ENCODE measurements around the gene CFAP100. TPM values are rescaled to one million over a fixed set of nuclear protein-coding genes. Genes with fewer than 3 reads are reported as not detected.

Gene CFAP100
- total RNA-seq, 4 donors from 2014 or later = not detected

DNA sequence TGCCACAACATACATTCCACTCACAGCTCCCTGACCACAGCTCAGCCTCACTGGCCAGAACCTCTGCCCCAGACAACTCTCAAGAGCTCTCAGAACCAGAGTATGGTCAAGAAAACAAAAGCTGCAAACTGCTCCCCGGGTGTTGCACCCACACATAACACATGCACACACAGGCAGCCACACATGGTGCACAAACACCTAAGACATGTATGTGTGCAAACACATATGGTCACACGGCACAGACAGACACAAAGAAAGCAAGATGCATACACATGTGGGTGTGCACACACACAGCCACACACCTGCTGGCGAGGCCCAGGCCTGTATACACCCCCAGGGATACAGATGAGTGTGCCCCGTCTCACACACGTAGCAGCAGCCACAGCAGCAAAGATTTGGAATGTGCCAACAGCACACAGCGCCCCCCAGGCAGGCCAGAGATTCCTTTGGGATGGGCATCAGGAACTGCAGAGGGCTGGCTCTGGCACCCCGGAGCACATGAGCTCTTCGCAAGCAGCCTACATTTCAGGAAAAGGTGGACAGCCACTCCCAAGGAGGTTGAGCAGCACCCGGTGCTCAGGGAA, 44.1 kb upstream of the CFAP100 start:
- Histone ChIP-seq H3K9me3 (no peaks in the 10 kb centered on the region), H3K27me3 (peaks cover 0 to 5% (median 0%) of the 10 kb centered on the region in 4 donors), H3K36me3 (peaks cover 0 to 61% (median 8%) of the 10 kb centered on the region in 3 donors), H3K27ac (no peak overlapping the region), H3K4me1 (peaks cover 2 to 55% (median 10%) of the 10 kb centered on the region in 3 donors), H3K4me3 (no peak overlapping the region)
- DNase-seq = no peak
- 80 to 82% methylated on average over 1 to 6 of the region's 9 CpGs for WGBS, 2 donors
- intact Hi-C loops (cut with DNase I) = no loop called here
- TF ChIP-seq, protein P1, sequence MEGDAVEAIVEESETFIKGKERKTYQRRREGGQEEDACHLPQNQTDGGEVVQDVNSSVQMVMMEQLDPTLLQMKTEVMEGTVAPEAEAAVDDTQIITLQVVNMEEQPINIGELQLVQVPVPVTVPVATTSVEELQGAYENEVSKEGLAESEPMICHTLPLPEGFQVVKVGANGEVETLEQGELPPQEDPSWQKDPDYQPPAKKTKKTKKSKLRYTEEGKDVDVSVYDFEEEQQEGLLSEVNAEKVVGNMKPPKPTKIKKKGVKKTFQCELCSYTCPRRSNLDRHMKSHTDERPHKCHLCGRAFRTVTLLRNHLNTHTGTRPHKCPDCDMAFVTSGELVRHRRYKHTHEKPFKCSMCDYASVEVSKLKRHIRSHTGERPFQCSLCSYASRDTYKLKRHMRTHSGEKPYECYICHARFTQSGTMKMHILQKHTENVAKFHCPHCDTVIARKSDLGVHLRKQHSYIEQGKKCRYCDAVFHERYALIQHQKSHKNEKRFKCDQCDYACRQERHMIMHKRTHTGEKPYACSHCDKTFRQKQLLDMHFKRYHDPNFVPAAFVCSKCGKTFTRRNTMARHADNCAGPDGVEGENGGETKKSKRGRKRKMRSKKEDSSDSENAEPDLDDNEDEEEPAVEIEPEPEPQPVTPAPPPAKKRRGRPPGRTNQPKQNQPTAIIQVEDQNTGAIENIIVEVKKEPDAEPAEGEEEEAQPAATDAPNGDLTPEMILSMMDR (IDR thresholded peaks at IDR 0.05) = no peak
- TF ChIP-seq POLR2A (IDR thresholded peaks at IDR 0.05) = no peak

DNA sequence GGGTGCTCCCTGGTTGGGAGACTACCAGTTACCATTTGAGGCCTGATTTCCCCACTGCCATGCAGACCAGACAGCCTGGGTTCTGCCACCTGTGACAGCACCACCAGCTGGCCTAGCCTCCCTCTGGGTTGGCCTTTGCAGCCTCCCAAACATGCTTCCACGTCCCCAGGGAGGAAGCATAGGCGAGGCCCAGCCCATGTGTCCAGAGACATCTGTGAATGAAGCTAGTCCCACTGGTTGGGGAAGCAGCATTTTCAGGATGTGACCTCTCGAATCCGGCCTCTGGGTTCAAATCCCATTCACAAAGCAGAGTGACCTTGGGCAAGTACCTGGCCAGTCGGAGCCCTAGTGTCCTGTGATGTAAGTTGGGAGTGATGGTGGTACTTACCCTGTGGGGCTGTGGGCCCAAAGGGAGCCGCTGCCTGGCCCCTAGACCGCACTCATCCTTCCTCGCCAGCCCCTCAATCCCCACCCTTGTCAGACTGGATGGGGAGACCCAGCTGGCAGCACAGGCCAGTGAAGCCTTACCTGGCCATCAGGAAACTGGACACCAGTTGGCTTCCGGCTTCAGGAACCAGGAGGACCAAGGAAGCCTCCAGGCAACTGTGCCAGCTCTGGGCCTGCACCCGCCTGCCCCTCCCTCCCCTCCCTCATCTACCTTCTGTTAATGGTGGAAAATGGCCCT, 43.5 kb upstream of the CFAP100 start:
- Histone ChIP-seq H3K4me3 (no peak overlapping the region), H3K36me3 (peaks cover 0 to 54% (median 8%) of the 10 kb centered on the region in 3 donors), H3K27ac (no peak overlapping the region)

DNA sequence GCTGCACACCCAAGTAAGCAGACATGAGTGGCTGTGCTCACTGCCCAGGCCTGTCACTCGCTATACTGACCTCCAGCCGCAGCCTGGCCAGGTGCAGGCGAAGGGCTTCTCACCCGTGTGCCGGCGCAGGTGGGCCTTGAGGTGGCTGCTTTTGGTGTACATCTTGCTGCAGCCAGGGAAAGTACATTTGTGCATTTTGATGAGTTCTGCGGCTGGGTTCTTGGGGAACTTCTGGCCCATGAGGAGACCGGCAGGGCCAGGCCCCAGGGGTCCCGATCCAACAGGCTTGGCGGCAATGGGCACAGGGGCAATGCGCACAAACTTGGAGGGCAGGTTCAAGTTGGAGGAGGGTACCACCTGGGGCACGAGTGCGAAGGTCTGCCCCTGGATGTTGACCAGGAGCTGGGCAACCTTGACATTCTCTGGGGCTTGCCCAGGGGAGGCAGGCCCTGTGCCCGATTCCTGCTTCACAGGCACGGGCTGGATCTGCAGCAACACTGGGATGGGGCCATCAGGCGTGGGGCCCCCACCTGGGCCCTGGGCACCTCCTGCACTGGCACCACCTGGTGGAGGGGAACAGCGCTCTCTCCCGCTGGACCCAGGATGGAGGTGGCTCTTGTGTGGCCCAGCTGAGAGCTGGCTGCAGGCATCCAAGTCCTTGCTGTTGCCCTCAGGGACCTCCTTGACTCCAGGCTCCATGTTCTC, 42.8 kb upstream of the CFAP100 start:
- Histone ChIP-seq H3K9me3 (no peaks in the 10 kb centered on the region), H3K4me1 (peaks cover 13 to 69% (median 17%) of the 10 kb centered on the region in 3 donors), H3K27me3 (peaks cover 0 to 18% (median 0%) of the 10 kb centered on the region in 4 donors), H3K27ac (no peak overlapping the region), H3K36me3 (peaks cover 0 to 47% (median 8%) of the 10 kb centered on the region in 3 donors), H3K4me3 (no peak overlapping the region)
- TF ChIP-seq, protein P1 (IDR thresholded peaks at IDR 0.05) = no peak
- no peak for TF ChIP-seq POLR2A (IDR thresholded peaks at IDR 0.05)
- intact Hi-C loops (cut with DNase I) = no loop called here
- no peak for DNase-seq
- 89 to 92% methylated on average over 4 to 8 of the region's 18 CpGs for WGBS, 2 donors

More for the DNA sequence above, 43.5 kb upstream of the CFAP100 start:
- intact Hi-C loops (cut with DNase I) = no loop called here
- H3K27me3 ChIP-seq = peaks cover 0 to 11% (median 0%) of the 10 kb centered on the region in 4 donors
- no peaks in the 10 kb centered on the region for H3K9me3 ChIP-seq
- TF ChIP-seq POLR2A (IDR thresholded peaks at IDR 0.05) = no peak
- TF ChIP-seq, protein P1 (IDR thresholded peaks at IDR 0.05) = no peak
- peaks cover 6 to 62% (median 14%) of the 10 kb centered on the region in 3 donors for H3K4me1 ChIP-seq
- DNase-seq = no peak
- 82 to 87% methylated on average over 3 to 5 of the region's 10 CpGs for WGBS, 2 donors

DNA sequence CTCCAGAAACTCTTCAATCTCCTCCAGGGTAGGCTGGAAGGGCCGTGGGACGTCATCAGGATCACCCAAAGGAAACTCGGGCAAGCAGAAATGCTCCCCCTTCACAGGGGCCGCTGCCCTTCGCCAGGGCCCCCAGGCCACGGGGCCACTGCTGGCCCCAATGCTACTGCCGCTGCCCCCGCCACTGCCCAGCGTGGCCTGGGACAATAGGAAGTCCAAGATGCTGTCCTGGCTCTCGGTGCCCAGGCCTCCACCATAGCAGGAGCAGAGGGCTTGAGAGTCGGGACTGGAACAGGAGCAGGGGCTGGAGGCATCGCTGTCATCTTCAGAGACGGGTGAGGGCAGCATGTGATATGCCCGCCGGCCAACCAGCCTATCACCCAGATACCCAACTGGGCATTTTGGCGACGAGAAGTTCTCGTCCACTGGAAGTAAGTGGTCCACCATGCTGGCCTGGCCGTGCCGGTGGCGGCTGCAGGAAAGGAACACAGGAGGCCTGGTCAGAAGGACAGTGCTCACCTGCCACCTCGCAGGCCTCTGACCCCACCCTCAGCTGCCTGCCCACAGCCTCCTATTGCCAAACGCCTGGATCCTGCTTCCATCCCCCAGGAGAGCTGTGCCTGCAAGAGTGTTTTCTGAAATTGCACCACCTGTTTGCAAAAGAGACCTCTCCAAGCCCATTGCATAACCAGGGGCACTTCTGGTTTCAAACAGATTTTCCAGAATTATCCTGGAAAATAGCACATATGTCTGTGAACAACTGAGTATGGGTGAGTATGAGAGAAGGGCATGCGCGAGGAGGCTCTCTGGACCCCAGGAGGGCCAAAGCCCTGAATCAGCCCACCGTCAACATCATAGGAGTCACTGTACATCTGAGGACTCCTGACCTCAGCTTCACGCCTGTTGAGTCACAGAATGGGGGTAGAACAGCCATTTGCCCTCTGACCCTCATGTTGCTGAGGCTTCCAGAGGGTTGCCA, 41.9 kb upstream of the CFAP100 start:
- H3K9me3 ChIP-seq = no peaks in the 10 kb centered on the region
- intact Hi-C loops (cut with DNase I) = no loop called here
- DNase-seq = no peak

More for the DNA sequence above, 41.9 kb upstream of the CFAP100 start:
- Histone ChIP-seq H3K27me3 (peaks cover 0 to 23% (median 0%) of the 10 kb centered on the region in 4 donors), H3K27ac (peak overlapping the region in 1 of 4 donors; percentile 6), H3K4me3 (no peak overlapping the region), H3K4me1 (peaks cover 18 to 70% (median 19%) of the 10 kb centered on the region in 3 donors), H3K36me3 (peaks cover 0 to 44% (median 8%) of the 10 kb centered on the region in 3 donors)
- TF ChIP-seq, protein P1 (IDR thresholded peaks at IDR 0.05) = no peak
- TF ChIP-seq POLR2A (IDR thresholded peaks at IDR 0.05) = no peak
- WGBS, 2 donors = 79 to 85% methylated on average over 6 to 15 of the region's 27 CpGs

All from esophagus squamous epithelium (tissue), 5 donors.